Breast epithelium (tissue), 3 donors: Measurements from ENCODE around the gene ARHGAP25.

Experiments used
- POLR2A ChIP-seq: fragments of 450-650 bp; IDR thresholded peaks from one replicate; pipeline ENCODE4 v1.6.1; 2016; ENCODE audit warnings: antibody characterized with exemption, mild to moderate bottlenecking, moderate library complexity
- POLR2AphosphoS5 ChIP-seq, 3 donors: sonication (generic); formaldehyde crosslinking; IDR thresholded peaks; one replicate each; pipeline ENCODE4 v1.6.1; 2017; ENCODE audit warnings: antibody characterized with exemption in 3 of 3

DNA sequence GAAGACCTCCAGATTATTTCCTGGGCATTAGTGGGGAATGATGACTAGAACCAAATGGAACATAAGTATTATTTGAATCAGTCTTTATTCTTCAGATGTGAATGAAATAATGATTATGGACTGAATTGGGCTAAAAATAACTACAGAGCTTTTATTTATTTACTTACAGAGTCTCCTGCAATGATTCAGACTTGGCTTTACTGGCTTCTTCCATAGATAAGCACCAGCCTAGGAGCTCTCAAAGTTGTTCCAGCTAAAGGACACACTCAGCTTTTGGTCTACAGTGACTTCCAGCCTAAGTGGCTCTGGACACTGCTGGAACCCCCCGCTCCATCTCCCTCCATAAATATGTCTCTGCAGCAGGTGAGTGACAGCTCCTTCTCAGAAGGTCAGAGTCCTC, 24.3 kb upstream of the ARHGAP25 start:
- TF ChIP-seq POLR2A, result no peak
- TF ChIP-seq POLR2AphosphoS5 (IDR thresholded peaks at IDR 0.05), result no peak
